ENCODE data around the gene KDM4B.
"Not testable (repeated sequence)": the region's sequence is repeated elsewhere in the genome, so short reads cannot be mapped to it uniquely, and the experiment has no call there.

KDM4B gene

DNA sequence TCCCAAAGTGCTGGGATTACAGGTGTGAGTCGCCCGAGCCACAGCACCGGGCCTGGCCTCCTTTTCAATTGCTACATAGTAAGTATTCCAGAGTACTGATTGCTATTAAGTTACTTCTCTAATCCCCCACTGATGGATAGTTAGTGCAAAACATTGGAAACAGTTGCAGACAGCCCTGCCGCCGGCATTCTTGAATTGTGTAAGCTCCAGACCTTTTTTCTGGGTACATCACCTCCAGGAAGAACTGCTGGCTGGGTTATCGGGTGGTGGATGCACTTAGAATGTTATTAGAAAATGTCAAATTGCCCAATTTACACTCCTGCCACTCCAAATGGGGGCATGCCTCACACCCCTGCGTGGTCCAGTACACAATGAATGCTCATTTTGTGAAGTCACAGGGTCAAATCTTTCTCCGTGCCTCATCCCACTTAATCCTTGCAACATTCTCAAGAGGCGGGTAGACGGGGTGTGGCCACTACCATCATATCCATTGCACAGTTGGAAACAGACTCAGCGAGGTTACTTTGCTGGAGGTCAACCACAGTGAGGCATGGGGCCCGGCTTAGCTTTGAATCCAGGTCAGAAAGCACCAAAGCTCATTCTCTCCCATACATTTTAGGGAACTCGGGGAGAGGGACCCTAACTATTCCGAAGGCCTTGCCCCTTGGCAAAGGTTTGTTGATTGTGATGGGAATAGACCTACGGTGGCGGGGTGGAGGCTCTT lies 1.0 kb upstream of the KDM4B start:
- DNase-seq = no peak

DNA sequence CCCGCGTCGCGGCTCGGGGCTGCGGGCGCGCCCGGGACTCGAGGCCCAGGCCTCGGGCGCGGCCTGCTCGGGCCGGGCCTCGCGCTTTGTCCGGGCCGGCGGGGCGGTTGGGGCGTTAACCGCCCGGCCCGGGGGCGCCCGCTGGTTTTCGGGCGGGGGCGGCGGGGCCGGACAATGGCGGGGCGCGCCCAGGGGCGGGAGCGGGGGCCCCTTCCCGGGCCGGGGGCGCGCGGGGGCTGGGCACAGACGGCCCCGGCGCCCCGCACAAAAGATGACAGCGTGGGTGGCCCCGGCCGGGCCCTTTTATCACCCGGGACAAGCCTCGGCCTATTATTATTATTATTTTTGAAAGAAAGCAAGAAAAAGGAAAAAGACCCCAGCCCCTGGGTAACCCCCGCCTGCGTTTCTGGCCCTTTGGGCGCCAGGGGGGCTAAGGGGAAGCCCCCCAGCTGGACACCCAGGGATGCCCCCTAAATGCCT lies 419 bp downstream of the KDM4B start:
- no peak for DNase-seq

- DNase-seq = peak in 5 of 56 donors; percentile 12 to 50 (median 38)
Observed at GRCh38 chr19:4969772-4970531, 1.0 kb downstream of the KDM4B start.

DNA sequence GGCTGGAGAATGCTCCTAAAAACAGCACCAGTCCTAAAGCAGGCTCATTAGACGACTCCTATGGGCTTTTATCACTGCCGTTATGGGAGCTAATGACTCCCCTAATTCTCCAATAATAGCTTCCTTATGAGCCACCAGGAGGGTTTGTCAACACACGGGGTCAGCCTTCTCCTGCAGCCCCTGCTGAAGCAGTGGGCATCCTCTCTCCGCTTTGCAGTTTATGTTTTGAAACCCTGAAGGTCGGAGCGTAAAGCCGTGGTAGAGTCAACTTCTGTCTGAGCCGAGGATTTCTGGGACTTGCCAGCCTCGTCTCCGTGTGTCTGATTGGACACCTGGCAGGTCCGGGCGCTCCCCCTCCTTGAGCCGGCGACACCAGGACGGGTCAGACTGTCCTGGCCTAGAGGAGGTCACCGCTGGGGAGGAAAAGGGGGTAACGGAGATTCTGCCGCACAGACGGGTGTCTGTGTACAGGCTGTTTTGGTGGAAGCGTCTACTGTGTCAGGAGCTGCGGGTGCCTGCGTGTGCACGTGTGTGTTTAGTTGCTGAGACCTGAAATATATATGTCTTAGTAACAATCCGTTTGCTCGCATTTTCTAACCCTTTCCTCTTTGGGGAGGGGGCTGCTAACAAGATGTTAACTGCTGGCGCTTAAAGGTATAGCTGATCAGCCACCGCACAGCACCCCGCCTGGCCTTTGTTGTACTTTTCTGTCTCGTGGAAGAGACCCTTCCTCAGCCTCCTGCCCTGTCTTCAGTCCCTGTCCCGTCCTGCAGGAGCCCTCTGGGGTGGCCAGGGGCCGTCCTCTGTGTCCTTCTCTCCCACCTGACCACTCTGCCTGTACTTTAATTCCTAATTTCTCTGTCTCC lies 1.9 kb downstream of the KDM4B start:
- no peak for DNase-seq

DNA sequence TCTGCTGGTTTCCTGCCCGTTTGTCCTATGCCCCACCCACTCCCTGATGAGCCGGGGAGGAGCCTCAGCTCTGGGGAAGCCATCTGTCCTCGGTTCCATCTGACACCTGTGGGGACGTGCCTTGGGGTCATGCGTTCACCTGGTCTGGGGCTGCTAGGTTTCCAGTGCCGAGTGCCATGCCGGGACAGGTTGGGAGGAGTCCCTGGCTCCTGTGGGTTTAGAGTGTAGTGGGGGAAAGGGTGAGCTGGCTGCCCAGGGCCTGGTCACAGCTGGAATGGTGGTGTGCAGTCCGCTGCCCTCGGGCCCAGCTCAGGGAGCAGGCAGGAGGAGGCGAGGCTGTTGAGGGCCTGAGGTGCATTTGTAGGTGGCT lies 2.5 kb downstream of the KDM4B start:
- peak in 1 of 56 donors; percentile 11 for DNase-seq

GRCh38 chr19:4971816-4972495 lies 3.0 kb downstream of the KDM4B start:
- no peak for DNase-seq

DNA sequence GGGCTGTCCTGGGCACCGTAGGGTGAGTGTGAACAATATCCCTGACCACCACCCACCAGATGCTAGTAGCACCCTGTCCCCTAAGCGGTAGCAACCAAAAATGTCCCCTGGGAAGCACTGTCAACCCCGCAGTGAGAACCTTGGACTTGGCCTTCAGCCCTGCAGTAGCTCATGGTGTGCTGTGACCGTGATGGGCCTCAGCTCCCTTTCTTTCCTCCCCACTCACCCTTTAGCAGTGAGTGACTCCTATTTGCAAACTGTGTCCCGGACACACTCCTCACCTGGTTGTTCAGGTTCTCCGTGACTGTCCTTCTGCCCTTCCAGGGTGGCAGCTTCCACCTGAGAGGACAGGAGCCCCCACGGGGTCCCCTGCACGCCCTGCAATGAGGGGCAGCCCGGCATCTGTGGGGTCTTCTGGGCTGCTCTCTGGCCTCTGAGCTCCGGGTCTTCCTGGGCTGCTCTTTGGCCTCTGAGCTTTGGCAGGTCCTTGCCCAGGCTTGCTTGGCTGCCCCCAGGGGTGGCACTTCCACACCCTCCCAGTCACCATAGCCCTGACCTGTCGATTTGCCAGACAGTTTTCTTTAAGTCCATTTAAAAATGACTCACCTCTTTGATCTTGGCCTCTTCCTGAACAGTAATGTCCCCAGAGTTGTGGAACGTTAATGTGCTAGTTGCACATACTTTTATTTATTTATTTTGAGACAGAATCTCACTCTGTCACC lies 3.8 kb downstream of the KDM4B start:
- DNase-seq = no peak

DNA sequence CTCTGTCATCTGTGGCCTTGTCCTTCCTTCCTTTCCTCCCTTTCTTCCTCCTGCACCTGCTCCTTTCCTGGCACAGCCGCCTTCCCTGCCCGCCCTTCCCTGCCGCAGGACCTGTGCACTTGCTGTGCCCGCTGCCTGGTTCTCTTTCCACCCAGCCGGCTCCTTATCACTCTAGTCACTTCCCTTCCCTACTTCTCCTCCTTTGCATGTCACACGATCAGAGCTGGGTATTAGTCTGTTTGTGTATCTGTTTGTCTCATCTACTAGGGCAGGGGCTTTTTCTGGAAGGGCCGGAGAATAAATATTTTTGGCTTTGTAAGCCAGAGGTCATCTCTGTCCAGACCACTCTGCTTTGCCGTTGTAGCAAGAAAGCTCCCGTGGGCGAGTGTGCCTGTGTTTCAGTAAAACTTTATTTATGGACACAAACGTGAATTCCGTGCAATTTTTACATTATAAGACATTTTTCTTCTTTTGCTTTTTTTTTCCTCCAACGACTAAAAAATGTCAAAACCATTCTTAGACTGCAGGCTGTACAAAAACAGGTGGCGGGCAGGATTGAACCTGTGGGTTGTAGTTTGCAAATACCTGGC lies 6.1 kb downstream of the KDM4B start:
- no peak for DNase-seq

GRCh38 chr19:4975601-4976000 lies 6.7 kb downstream of the KDM4B start:
- DNase-seq = not testable (repeated sequence)

DNA sequence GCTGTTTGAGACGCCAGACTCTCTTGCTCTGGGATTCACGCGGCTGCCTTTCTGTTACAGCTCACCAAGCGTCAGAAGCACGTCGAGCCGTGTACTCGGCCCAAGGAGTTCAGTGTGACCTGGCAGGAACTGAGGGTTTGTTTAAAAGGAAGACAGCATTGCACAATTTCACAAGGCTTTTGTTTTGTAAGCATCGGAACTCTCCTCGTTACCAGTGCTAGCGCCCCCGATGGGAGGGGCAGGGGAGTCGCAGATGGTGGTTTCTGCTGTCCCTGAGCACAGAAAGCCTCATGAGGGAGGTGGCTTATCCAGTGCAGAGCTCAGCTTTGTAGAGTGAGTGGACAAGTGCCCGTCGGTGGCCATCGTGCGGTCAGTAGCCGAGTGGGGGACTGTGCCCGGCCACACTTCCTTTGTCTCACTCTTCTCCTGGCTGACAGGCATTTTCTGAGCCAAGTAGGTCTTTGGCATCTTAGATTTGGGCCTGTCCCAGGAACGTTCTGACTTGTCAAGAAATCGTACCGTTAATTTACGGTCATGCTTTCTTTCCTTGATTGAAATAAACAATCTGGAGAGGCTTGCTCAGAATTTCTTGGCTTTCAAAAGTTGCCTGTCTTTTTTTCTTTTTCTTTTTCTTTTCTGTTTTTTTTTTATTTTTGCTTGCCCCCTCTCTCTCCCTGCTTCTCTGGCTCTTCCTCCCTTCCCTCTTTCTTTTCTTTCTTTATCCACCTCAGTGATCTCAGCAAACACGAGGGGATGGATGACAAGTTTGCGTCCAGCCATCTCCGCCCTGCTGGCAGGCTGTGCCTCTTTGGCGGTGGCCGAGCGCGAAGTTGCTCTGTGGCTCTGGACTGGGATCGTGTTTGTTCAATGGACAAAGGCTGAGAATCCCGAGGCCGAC lies 7.7 kb downstream of the KDM4B start:
- peak in 36 of 56 donors; percentile 21 to 88 (median 57) for DNase-seq

GRCh38 chr19:4977299-4978174 lies 8.6 kb downstream of the KDM4B start:
- peak in 6 of 56 donors; percentile 20 to 51 (median 46) for DNase-seq

GRCh38 chr19:4979211-4979807 lies 10.4 kb downstream of the KDM4B start:
- no peak for DNase-seq

GRCh38 chr19:4980067-4980466 lies 11.2 kb downstream of the KDM4B start:
- no peak for DNase-seq

- DNase-seq = no peak
Observed at GRCh38 chr19:4980838-4981680, 12.1 kb downstream of the KDM4B start.

DNA sequence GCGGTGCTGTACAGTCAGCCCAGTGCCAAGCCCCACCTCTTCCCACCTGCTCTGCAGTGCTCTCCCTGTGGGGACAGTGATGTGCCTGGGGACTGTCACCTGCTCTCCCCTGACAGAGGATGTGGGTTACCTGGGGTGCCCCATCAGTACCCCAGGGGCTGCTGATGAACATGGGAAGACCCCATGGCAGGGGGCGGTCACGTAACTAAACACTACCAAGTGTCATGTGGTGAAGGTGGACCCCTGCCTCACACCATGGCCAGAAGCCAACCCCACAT lies 12.7 kb downstream of the KDM4B start:
- DNase-seq = no peak

GRCh38 chr19:4983346-4984105 lies 14.6 kb downstream of the KDM4B start:
- no peak for DNase-seq

Data from amygdala (tissue), 56 donors.